GM20431 (cell line): ENCODE data around the gene ISYNA1.

Source experiments
- in situ Hi-C: fragments of 300-500 bp; cut with MseI, MboI; formaldehyde crosslinking; loops from one replicate; pipeline ENCODE4 v1.15.0; 2020; ENCODE audit warnings: low sequenced_read_pairs; ENCODE audit not compliant: unreplicated experiment

ISYNA1 gene

DNA sequence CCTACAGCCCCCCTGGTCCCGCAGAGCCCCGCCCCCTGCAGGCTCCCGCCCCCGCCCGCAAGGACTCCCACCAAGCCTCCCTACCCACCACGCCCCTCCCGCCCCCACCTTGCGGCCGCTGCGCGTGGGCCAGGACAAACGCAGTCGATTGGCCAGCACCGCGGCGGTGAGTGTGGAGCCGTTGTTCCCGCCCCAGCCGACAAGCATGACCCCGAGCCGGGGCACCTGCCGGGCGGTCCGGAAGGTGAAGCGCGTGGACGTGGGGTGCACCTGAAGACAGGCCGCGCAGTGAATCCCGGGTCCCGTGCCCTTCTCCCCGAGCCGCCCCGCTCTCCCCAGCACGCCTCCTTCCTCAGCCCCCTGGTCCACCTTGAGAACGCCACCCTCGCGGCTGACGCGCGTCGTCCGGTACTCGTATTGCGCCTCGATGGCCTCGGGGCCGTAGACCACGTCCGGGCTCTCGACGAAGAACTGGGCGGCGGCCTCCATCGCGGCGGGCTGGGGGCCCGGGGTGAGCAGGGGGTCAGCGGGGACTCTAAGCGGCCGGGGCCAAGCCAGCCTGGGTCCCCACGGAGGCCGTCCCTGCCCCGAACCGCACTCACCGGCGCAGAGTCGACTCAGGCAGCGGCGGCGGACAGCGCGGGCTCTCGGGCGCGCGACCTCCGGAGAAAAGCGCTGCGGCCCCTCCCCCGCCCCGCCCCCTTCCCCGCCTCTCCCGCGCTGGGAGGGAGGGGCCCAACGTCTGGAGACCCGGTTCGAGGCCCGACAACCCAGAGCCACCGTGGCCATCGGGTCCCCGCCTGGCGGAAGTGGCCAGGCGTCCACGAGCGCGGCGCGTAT lies at the start of gene ISYNA1:
TSS of gene ISYNA1 (minus strand) at position 643 of the 840 bp plus-strand sequence. CDS start at position 489, 154 bp downstream.
- in situ Hi-C loops = no loop called here

DNA sequence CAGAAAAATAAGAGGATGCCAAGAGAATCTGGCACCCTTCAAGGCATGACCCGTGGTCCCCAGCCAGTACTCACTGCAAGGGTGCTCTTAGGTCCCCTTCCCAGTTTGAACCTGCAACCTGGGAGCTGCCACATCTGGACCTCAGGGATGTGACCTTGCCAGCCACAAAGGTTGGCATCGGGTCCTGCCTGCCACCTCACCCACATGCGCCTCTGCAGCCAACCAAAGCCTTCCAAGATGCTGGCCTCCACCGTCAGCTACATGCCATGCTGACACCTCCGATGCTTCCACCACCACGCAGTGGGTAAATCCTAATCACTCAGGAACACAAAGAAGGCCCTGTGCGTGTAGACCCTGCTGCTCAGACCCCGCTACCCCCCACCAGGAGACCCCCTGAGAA lies 48.8 kb upstream of the ISYNA1 start:
- in situ Hi-C loops = no loop called here

- in situ Hi-C loops = no loop called here
Observed at GRCh38 chr19:18484992-18485391, 47.1 kb upstream of the ISYNA1 start.

GRCh38 chr19:18483119-18483890 lies 45.4 kb upstream of the ISYNA1 start:
- in situ Hi-C loops = no loop called here

DNA sequence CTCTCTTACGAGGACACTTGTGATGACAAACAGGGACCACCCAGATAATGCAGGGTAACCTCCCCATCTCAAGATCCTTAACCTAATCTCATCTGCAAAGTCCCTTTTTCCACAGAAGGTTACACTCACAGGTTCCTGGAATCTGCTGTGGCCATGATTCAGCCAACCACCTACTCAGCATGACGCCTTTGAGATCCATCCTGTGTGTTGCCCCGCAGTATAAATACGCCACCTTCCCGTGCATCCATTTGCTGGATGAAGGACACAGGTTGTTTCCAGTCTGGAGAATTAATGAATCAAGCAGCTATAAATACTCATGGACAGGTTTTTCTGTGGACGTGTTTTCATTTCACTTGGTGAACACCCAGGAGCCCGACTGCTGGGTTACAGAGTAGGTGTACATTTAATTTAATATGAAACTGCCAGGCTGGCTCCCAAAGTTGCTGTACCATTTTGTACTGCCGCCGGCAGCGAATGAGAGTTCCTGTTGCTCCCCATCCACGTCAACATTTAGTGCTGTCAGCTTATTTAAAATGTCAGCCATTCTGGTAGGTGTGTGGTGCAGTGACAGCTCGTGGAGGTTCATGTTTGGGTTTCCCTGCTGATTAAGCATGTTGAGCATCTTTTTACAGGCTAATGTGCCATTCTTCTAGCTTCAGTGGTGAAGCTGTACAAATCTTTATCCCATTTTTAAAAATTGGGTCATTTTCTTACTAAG lies 43.7 kb upstream of the ISYNA1 start:
- in situ Hi-C loops = no loop called here

DNA sequence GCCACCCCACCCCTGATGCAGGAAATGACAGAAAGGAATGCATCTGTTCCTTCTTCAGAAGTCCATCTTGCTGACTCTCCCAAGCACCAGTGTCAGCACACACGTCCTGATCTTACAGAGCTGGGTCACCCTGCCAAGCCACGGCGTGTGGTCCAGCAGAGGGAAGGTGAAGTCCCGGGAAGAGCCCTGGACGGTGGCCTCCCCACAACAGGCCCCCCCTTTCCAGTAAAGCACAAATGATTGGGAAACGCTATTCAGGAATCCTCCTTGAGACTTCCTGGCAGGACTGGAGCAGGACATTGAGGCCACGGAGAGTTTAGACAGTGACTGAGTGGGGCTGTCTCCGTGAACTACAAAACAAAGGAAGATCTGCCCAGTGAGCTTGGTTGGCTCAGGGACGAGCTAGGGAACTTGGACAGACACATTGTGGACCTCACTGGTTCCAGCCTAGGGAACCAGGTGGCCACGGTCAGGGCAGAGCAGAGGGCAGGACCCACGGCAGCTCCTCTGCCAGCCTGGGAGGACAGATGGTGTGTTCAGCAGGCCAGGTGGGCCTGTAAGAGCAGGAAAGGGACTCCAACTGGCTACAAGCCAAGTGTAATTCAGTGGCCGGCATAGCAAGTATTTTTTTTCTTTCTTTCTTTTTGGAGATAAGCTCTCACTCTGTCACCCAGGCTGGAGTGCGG lies 42.2 kb upstream of the ISYNA1 start:
- in situ Hi-C loops = no loop called here

DNA sequence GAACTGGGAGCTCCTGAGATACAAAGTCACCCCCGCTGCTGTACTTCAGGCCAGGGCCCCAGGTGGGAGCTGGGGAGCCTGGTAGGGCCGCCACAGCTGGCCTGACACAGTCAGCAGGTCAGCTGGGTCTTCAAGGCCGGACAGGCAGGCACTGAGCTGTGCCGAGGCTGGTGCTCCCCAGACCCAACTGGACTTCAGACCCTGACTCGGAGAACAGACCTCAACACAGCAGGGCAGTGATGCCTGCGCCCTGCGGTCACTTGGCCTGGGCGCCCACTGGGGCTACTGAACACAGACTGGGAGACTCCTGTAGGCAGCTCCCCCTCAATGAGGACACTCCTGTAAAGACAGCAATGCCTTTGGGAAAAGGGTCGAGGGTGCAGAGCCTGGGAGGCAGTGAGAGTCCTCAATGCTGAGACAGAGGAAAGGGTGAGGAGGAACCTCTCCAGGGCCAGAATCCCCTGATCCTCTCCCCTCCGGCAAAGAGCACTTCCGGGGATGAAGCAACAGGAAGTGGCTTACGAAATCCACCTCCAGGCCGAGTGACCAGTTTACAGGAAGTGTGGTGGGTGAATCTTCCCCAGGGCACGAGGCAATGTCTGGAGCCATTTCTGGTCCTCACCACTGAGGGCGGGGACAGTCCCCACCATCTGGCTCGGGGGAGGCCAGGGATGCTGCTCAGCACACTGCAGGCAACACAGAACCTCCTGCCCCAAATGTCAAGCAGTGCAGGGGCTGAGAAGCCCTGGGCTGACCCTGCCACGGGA lies 40.8 kb upstream of the ISYNA1 start:
- in situ Hi-C loops = no loop called here

- in situ Hi-C loops = no loop called here
Observed at GRCh38 chr19:18477974-18478373, 40.0 kb upstream of the ISYNA1 start.

- in situ Hi-C loops = no loop called here
Observed at GRCh38 chr19:18477042-18477779, 39.3 kb upstream of the ISYNA1 start.

GRCh38 chr19:18476507-18477041 lies 38.6 kb upstream of the ISYNA1 start:
- in situ Hi-C loops = no loop called here

DNA sequence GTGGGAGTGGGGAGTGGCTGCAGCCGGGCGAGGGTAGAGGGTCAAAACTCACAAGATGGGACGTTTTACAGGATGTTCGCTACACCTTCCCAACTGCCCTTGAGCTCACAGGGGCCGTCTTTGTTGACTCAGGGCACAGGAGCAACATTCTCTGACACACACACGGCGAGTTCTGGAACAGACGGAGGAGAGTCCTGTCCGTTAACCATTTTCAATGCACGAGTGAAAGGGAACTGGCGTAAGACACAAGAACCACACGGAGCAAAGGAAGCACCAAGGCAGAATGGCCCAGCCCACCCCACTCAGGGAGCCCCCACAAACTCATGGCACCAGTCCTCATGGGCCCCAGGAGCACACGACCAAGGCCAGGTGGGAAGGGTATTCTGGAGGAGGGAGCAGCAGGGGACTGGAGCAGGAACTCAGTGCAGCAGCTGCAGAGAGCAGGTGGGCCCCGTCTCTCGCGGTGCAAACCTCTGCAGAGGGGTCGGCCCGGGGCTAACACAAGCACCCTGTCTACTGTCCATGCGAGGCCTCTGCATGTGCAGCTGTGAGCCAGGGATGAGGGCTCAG lies 37.9 kb upstream of the ISYNA1 start:
- in situ Hi-C loops = no loop called here

- in situ Hi-C loops = no loop called here
Observed at GRCh38 chr19:18475004-18475453, 37.1 kb upstream of the ISYNA1 start.

DNA sequence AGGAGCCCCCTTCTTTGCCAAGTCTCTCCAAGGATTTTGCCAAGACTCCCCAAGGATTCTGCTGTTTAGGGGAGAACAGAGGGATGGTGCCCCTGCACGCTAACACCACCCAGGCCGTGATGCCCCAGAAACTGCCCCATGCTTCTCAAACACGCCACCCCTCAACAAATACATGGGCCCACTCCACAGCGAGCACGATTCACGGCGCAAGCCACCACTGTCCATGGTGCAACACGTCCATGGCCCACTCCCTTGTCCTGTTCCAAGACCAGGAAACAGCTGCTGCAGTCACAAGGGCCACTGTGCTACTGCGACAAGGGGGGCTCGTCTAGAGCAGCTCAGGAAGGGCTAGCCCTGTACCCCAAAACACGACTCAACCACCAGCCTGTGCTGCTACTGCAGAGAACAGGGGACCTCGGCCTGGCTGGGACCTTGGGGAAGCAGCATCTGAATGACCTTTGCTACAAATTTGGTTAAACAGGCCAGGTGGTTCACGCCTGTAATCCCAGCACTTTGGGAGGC lies 36.5 kb upstream of the ISYNA1 start:
- in situ Hi-C loops = no loop called here

DNA sequence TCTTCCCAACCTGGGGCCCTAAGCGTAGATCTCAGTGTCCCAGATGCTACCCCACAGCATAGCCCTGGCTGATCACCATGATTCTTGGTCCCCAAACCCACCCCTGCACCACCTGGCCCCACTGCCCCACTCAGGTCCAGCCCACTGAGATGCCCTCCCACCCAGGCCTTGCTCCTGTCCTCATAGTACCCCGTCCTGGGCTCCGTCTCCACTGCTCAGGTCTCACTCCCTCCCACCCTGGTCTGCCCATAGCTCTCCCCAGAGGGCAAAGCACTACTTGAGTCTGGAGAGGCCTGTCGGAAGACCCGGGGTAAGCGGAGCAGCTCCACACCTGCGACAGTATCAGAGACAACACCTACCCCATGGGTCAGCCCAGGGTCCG lies 35.8 kb upstream of the ISYNA1 start:
- in situ Hi-C loops = no loop called here

DNA sequence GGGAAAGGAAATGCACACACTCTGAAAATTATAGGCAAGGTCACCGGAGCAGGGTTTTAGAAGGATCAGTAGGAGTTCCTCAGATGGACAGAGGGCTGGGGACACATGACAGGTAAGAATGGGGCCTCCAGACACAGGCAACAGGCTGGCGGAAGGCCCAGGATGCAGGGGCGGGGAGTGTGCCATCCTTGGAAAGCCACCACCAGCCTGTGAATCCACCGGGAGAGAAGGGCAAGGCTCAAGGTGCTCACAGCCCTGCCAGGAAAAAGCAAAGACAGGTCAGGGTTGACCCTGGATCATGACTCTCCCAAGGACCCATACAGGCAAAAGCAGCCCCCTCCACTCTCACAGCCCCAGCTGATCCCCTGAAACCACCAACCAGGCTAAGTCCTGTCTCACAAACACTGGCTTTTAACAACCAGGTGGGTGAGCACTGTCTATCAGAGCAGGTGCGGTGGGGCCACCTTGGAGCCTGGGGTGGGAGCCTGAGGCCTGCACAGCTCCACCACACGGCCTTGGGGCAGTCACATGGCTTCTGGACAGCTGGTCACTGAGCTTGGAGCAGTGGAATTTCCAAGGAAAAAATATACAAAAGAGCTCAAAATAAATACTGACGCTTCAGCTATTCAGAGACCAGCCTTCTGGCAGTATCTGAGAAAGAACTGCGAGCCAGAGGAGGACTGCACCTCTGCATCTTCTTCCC lies 35.2 kb upstream of the ISYNA1 start:
- in situ Hi-C loops = no loop called here

GRCh38 chr19:18470787-18471186 lies 32.9 kb upstream of the ISYNA1 start:
- in situ Hi-C loops = no loop called here

DNA sequence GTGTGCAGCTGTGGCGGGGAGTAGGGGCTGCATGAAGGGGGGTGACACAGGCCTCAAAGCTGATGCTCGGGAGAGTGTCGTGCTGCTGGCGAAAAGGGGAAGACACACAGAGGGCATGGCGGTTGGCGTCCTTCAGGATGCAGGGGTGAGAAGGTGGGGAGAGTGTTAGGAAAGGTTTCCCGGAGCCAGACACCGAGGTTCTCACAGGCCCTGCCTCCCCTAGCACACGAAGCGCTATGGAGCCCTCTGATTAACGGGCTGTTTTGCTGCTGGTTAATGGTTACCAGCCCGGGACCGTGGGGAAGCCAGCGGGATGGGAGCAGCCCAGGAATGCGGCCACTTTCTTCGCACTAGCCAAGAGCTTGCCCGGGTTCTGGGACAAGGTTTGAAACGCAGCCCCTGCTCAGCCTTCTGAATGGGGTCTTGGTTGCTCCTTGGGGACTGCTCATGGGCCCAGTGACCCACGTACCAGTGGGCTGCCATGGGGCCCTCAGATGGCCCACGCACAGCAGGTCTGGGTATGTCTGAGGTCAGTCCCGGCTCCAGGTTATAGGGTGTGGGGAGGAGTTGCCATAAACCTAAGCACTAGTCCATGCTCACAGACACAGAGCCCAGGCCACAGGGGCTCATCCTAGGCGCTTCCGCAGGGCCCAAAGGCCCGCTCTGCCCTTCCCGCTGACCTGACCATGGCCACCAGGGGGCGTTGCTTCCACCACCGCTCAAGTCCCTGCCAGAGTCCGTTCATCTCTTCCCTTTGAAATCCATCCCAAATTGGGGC lies 31.3 kb upstream of the ISYNA1 start:
- in situ Hi-C loops = no loop called here
